ENCODE results near the gene MAL. TPM values are rescaled to one million over a fixed set of nuclear protein-coding genes. Genes with fewer than 3 reads are reported as not detected.

Gene MAL
- polyA plus RNA-seq, 1 donor: 0.30 TPM

DNA sequence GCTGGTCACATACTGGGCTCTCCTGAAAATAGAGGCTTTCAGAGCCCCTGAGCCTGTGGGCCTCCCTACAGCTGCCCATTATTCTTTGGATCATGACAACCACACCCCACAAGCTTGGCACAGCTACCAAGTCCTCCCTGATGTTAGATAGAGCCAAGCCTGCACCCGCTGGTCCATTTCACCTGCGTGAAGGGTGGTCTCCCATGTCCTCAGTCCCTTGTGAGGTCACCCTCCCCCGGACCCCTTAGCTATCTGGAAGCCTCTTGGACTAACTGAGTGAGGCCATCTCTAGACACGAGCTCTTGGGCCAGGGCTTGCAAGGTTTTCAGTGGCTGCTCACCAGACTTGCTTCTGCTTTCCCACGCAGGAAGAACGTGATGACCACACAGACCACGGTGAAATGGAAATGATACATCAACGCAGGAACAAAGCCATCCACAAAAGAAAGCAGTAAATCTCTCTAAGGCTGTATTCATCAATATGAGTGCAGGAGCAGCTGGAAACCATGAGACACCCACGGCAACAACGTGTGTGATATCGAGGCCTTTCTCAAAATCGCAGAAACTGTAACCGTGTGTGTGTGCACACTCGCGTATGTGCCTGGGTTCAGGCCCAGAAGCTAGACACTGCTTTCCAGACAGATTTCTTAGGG lies 10.1 kb upstream of the MAL start:
- no peak for DNase-seq
- WGBS (ENCODE audit: insufficient coverage, low lambda C conversion rate): no CpG with 5 or more reads among the region's 15 CpGs
- Histone ChIP-seq H3K27ac (ENCODE audit: low read length) (no peak overlapping the region), H3K36me3 (ENCODE audit: control insufficient read depth, insufficient read depth, low read length) (no peaks in the 10 kb centered on the region), H3K4me1 (ENCODE audit: control insufficient read depth, insufficient read depth, low read length) (no peaks in the 10 kb centered on the region), H3K9me3 (ENCODE audit: control insufficient read depth, low read depth, low read length) (no peaks in the 10 kb centered on the region), H3K4me3 (ENCODE audit: low read length) (no peak overlapping the region), H3K27me3 (ENCODE audit: control insufficient read depth, insufficient read depth, low read length) (peaks cover 7% of the 10 kb centered on the region)

DNA sequence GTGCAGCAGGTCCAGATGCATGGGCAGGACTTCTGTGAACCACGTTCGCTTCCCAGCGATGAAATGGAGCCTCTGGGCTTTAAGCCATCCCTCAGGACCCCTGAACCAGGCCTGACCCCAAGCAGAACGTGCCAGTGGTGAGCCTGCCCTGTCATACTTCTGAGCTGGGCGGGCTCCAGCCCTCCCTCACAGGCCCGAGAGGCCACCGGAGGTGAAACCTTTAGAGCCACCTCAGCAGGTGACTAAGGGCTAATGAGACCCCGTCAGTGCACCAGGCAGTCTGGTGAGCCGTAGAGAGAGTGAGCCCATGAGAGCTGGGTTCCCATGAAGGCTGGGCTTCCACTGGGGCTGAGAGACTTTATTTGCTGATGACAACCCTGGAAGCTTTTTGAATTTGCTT lies 8.9 kb upstream of the MAL start:
- no peak for DNase-seq
- H3K36me3 ChIP-seq (ENCODE audit: control insufficient read depth, insufficient read depth, low read length): no peaks in the 10 kb centered on the region
- no peaks in the 10 kb centered on the region for H3K9me3 ChIP-seq (ENCODE audit: control insufficient read depth, low read depth, low read length)
- H3K4me3 ChIP-seq (ENCODE audit: low read length): no peak overlapping the region
- no peaks in the 10 kb centered on the region for H3K4me1 ChIP-seq (ENCODE audit: control insufficient read depth, insufficient read depth, low read length)
- peaks cover 8% of the 10 kb centered on the region for H3K27me3 ChIP-seq (ENCODE audit: control insufficient read depth, insufficient read depth, low read length)
- no peak overlapping the region for H3K27ac ChIP-seq (ENCODE audit: low read length)
- WGBS (ENCODE audit: insufficient coverage, low lambda C conversion rate): no CpG with 5 or more reads among the region's 9 CpGs

DNA sequence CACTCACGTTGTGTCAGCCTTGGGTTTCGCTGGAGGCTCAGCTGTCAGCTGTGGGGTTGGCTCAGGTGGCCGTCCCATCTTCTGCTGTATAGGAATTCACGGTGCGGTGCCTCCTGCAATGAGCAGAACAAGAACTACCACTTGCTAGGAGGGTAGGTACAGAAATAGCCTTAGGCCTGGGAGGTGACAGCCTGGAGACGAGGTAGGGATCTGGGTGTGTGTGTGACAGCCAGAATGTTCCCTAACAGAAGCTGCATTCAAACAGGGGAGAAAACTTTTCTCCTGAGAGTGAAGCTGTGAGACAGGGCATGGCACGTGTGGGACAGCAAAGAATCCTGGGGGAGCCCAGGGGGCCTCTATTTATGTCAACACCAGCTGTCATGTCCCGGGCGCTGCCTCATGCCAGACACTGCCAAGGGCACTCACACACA lies 8.4 kb upstream of the MAL start:
- no peak overlapping the region for H3K4me3 ChIP-seq (ENCODE audit: low read length)
- H3K36me3 ChIP-seq (ENCODE audit: control insufficient read depth, insufficient read depth, low read length): no peaks in the 10 kb centered on the region
- 100% methylated on average over 1 of the region's 9 CpGs for WGBS (ENCODE audit: insufficient coverage, low lambda C conversion rate)
- H3K4me1 ChIP-seq (ENCODE audit: control insufficient read depth, insufficient read depth, low read length): no peaks in the 10 kb centered on the region
- no peak for DNase-seq
- peaks cover 13% of the 10 kb centered on the region for H3K27me3 ChIP-seq (ENCODE audit: control insufficient read depth, insufficient read depth, low read length)
- H3K27ac ChIP-seq (ENCODE audit: low read length): no peak overlapping the region
- no peaks in the 10 kb centered on the region for H3K9me3 ChIP-seq (ENCODE audit: control insufficient read depth, low read depth, low read length)

DNA sequence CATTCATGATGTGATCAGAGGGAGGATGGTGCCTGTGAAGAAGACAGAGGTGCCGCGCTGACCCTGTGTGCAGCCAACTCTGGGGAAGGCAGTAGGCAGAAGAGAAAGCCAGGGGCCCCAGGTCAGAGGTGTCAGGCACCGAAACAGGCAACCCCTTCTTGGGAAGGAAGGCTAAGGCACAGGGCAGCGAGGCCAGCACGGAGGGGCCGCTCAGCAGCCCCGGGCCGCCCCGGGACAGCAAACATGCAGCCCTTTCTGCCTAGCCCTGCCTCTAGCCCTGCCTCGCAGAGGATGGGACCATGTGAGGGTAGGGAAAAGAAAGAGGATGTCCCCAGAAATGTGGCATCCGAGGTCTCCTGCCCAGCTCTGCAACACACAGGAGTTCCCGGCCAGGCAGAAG lies 7.7 kb upstream of the MAL start:
- no peak overlapping the region for H3K4me3 ChIP-seq (ENCODE audit: low read length)
- H3K36me3 ChIP-seq (ENCODE audit: control insufficient read depth, insufficient read depth, low read length): no peaks in the 10 kb centered on the region
- no peaks in the 10 kb centered on the region for H3K9me3 ChIP-seq (ENCODE audit: control insufficient read depth, low read depth, low read length)
- peaks cover 19% of the 10 kb centered on the region for H3K27me3 ChIP-seq (ENCODE audit: control insufficient read depth, insufficient read depth, low read length)
- H3K4me1 ChIP-seq (ENCODE audit: control insufficient read depth, insufficient read depth, low read length): no peaks in the 10 kb centered on the region
- no peak for DNase-seq
- WGBS (ENCODE audit: insufficient coverage, low lambda C conversion rate): no CpG with 5 or more reads among the region's 12 CpGs
- H3K27ac ChIP-seq (ENCODE audit: low read length): no peak overlapping the region

DNA sequence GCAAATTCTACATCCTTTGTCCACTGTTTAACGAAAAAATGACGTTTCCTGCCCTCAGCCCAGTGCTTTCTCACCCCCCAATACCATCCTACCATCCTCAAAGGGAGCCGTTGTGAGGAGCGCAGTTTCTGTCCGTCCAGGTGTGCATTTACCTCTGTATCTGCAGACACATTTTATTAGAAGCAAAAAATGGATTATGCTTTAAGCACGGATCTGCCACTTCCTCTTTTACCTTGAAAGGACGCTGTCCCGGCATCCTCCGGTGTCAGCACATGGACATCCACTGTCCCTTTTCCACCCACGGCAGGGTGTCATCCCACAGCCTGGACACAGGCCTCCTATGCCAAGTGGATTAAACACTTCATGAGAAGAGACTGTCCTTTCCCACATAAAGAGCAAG lies 7.2 kb upstream of the MAL start:
- peaks cover 24% of the 10 kb centered on the region for H3K27me3 ChIP-seq (ENCODE audit: control insufficient read depth, insufficient read depth, low read length)
- no peaks in the 10 kb centered on the region for H3K36me3 ChIP-seq (ENCODE audit: control insufficient read depth, insufficient read depth, low read length)
- no peak for DNase-seq
- no peak overlapping the region for H3K27ac ChIP-seq (ENCODE audit: low read length)
- H3K4me1 ChIP-seq (ENCODE audit: control insufficient read depth, insufficient read depth, low read length): no peaks in the 10 kb centered on the region
- WGBS (ENCODE audit: insufficient coverage, low lambda C conversion rate): no CpG with 5 or more reads among the region's 10 CpGs
- no peaks in the 10 kb centered on the region for H3K9me3 ChIP-seq (ENCODE audit: control insufficient read depth, low read depth, low read length)
- H3K4me3 ChIP-seq (ENCODE audit: low read length): no peak overlapping the region

DNA sequence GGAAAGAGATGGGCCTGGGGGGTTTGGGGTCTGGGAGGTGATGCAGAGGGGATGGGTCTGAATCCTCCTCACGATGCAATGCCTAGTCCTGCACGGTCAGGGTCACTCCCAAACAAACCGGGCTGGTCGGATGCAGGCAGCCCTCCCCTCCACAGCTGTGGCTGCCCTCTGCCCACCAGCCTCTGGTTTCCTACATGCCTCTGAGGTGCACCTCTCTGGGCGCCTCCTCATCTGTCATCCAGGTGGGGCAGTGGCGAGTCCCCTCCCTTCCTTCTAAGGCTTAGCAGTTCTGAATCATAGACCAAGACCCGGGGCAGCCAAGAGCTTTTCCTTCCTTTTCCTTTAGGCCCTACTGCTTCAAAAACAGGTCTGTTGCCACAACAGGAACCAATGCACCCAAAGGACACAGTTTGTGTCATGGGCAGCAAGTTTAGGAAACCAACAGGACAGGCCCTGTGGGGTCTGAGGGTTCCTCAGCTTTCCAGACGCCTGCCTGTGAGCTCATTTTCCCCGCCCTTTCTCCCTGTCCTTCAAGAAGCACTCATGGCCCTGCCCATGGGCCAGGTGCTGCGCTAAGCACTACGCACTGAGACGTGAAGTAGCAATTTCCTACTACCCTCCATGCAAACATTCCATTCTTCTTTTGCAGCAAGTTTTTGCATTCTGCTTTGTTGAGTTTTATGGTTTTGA lies 6.5 kb upstream of the MAL start:
- 50% methylated on average over 1 of the region's 12 CpGs for WGBS (ENCODE audit: insufficient coverage, low lambda C conversion rate)
- peaks cover 31% of the 10 kb centered on the region for H3K27me3 ChIP-seq (ENCODE audit: control insufficient read depth, insufficient read depth, low read length)
- H3K4me1 ChIP-seq (ENCODE audit: control insufficient read depth, insufficient read depth, low read length): no peaks in the 10 kb centered on the region
- H3K4me3 ChIP-seq (ENCODE audit: low read length): no peak overlapping the region
- H3K27ac ChIP-seq (ENCODE audit: low read length): no peak overlapping the region
- no peaks in the 10 kb centered on the region for H3K9me3 ChIP-seq (ENCODE audit: control insufficient read depth, low read depth, low read length)
- no peak for DNase-seq
- H3K36me3 ChIP-seq (ENCODE audit: control insufficient read depth, insufficient read depth, low read length): no peaks in the 10 kb centered on the region

DNA sequence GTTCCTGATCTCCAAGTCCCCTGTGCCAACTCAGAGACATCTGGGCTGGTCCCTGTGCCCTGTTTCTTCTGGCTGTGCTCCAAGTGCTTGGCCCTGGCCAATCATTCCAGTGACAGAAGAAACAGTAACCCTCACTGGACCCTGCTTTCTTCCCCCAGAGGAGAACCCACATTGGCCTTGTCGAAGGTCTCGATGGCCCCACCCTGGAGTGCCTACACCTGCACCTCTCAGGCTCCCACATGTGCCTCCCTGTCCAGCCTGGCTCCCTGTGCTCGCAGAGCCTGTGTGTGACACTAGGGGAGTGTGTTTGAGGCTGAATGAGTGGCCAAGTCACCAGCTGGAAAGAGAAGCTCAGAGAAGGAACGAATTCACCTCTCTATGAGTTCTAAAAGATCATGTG lies 5.9 kb upstream of the MAL start:
- no peaks in the 10 kb centered on the region for H3K36me3 ChIP-seq (ENCODE audit: control insufficient read depth, insufficient read depth, low read length)
- no peak overlapping the region for H3K27ac ChIP-seq (ENCODE audit: low read length)
- no peaks in the 10 kb centered on the region for H3K9me3 ChIP-seq (ENCODE audit: control insufficient read depth, low read depth, low read length)
- DNase-seq: no peak
- H3K4me3 ChIP-seq (ENCODE audit: low read length): no peak overlapping the region
- no CpG with 5 or more reads among the region's 4 CpGs for WGBS (ENCODE audit: insufficient coverage, low lambda C conversion rate)
- H3K27me3 ChIP-seq (ENCODE audit: control insufficient read depth, insufficient read depth, low read length): peaks cover 37% of the 10 kb centered on the region
- H3K4me1 ChIP-seq (ENCODE audit: control insufficient read depth, insufficient read depth, low read length): no peaks in the 10 kb centered on the region

DNA sequence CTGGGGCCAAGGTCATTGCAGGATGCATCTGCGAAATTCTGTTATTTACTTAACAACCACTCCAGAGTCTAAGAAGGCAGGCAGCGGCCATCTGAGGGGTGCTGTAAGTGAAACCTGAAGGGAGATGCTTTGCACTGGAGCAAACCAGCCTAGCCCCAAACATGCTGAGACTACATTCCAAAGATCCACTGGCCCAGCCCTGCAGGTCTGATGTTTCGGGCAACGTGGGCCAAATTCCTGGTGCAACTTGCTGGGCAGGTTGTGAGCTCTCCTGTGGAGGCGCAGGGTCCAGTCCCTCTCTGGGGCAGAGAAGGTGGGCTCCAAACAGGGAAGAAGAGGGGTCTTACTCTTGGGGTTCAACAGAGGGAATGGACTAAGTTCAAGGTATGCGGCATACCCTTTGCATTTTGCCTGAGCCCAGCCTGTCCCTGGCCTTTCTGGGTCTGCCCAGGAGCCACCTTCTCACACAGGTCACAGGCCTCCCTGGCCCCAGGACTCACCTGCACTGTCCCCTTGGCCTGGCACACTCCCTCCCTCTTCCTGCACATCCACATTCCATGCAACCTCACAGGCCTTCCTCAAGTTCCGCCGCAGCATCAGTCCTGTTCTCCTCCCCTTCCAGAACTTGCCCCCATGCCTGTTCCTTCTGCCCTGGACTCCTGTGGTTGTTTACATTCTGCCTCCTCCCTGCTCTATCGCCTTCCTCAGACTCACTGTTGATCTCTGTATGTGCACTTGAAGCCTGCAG lies 5.1 kb upstream of the MAL start:
- no peaks in the 10 kb centered on the region for H3K4me1 ChIP-seq (ENCODE audit: control insufficient read depth, insufficient read depth, low read length)
- peaks cover 43% of the 10 kb centered on the region for H3K27me3 ChIP-seq (ENCODE audit: control insufficient read depth, insufficient read depth, low read length)
- no peaks in the 10 kb centered on the region for H3K36me3 ChIP-seq (ENCODE audit: control insufficient read depth, insufficient read depth, low read length)
- no peak overlapping the region for H3K27ac ChIP-seq (ENCODE audit: low read length)
- H3K9me3 ChIP-seq (ENCODE audit: control insufficient read depth, low read depth, low read length): no peaks in the 10 kb centered on the region
- no peak for DNase-seq
- WGBS (ENCODE audit: insufficient coverage, low lambda C conversion rate): no CpG with 5 or more reads among the region's 9 CpGs
- H3K4me3 ChIP-seq (ENCODE audit: low read length): no peak overlapping the region

DNA sequence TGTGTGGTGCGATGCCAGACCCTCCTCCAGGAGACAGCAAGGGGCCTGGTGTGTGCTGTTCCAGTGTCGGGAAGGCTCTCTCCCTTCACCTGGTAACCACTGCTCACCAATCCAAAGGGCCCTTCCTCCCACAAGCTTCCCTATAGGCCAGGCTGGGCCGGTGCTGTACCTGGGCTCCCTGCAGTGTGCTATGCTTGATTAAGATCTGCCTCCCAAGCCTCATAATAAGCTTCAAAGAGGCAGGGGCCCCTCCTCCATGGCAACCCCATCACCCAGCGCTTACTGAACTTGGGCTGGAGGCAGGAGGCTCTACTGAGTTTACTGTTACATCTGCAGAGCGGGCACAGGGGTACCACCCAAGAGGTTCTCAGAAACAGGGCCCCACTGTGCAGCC lies 4.5 kb upstream of the MAL start:
- no peak for DNase-seq
- peaks cover 3% of the 10 kb centered on the region for H3K9me3 ChIP-seq (ENCODE audit: control insufficient read depth, low read depth, low read length)
- no peak overlapping the region for H3K27ac ChIP-seq (ENCODE audit: low read length)
- no peak overlapping the region for H3K4me3 ChIP-seq (ENCODE audit: low read length)
- H3K36me3 ChIP-seq (ENCODE audit: control insufficient read depth, insufficient read depth, low read length): no peaks in the 10 kb centered on the region
- H3K27me3 ChIP-seq (ENCODE audit: control insufficient read depth, insufficient read depth, low read length): peaks cover 48% of the 10 kb centered on the region
- no CpG with 5 or more reads among the region's 5 CpGs for WGBS (ENCODE audit: insufficient coverage, low lambda C conversion rate)
- peaks cover 4% of the 10 kb centered on the region for H3K4me1 ChIP-seq (ENCODE audit: control insufficient read depth, insufficient read depth, low read length)

DNA sequence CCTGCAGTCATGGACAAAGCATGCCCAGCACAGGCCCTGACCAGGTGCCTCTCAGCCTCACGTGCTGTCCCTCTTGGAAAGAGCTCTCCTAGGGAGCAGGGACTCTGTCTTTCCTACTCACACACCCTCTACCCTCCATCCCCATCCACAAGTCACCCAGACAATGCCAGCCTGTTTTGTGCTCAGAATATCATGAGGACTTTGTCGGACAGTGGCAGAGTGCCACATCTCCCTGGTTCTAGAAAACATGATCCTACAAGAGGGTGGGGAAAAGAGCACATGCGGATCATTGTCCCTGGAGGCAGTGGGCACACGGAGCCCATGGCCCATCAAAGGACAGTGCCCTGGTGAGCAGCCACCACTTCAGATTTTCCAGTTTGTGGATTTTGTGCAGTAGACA lies 3.7 kb upstream of the MAL start:
- H3K4me1 ChIP-seq (ENCODE audit: control insufficient read depth, insufficient read depth, low read length): peaks cover 9% of the 10 kb centered on the region
- peaks cover 4% of the 10 kb centered on the region for H3K9me3 ChIP-seq (ENCODE audit: control insufficient read depth, low read depth, low read length)
- H3K4me3 ChIP-seq (ENCODE audit: low read length): no peak overlapping the region
- WGBS (ENCODE audit: insufficient coverage, low lambda C conversion rate): no CpG with 5 or more reads among the region's 4 CpGs
- H3K36me3 ChIP-seq (ENCODE audit: control insufficient read depth, insufficient read depth, low read length): no peaks in the 10 kb centered on the region
- no peak overlapping the region for H3K27ac ChIP-seq (ENCODE audit: low read length)
- no peak for DNase-seq
- peaks cover 56% of the 10 kb centered on the region for H3K27me3 ChIP-seq (ENCODE audit: control insufficient read depth, insufficient read depth, low read length)

All from large intestine (tissue), 3 donors.